GM18511 (cell line): ENCODE data around the gene DNAJB1.
A peak's percentile ranks its signal among the peaks of the same experiment; 100 is the strongest.
"Not testable (repeated sequence)": the region's sequence is repeated elsewhere in the genome, so short reads cannot be mapped to it uniquely, and the experiment has no call there.

Experiments
- ATAC-seq: cut with Tn5 transposase; IDR thresholded peaks from one replicate; pipeline ENCODE4 v1.9.1; 2021; ENCODE audit warnings: mild to moderate bottlenecking, moderate library complexity; ENCODE audit not compliant: unreplicated experiment

The DNAJB1 gene

GRCh38 chr19:14517840-14518505 is at the start of gene DNAJB1:
Gene DNAJB1, minus strand, starts transcription at chr19:14518397. Its CDS starts 48 bp downstream, at chr19:14518349.
- ATAC-seq, result peak; percentile 69

DNA sequence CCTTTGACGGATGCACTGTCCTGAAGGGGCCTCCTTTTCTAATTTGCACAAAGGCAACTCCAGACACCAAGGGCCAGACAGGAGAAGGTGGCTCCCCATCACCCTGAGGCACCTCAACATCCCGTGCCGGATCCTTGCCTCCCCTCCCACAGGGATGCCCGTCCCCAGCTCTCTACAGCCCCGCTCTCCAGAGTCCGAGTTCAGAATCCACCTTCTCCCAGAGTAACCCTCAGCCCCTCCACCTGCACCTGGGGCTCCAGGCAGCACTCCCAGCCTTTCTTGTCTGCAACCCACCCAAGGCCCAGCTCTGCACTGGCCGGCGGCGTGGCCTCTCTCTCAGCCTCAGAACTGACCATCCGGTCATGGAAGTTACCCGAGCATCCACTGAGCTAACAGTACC is 48.9 kb upstream of the DNAJB1 start:
- no peak for ATAC-seq

DNA sequence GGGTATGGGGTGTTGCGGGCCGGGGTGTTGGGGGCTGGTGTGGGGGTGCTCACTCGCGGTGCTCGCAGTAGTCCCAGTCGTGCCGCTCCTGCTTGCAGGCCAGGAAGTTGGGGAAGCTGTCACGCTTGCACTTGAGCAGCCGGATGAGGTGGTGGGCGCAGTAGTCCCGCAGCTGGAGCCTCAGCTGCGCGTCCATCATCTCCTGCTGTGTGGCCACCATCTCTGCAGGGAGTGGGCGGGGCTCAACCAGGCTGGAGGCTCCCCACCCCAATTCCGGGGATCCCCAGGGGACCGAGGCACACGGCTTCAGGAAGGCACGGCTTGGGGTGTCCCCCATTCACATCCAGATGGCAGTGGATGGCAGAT is 48.5 kb upstream of the DNAJB1 start:
- ATAC-seq, result no peak

DNA sequence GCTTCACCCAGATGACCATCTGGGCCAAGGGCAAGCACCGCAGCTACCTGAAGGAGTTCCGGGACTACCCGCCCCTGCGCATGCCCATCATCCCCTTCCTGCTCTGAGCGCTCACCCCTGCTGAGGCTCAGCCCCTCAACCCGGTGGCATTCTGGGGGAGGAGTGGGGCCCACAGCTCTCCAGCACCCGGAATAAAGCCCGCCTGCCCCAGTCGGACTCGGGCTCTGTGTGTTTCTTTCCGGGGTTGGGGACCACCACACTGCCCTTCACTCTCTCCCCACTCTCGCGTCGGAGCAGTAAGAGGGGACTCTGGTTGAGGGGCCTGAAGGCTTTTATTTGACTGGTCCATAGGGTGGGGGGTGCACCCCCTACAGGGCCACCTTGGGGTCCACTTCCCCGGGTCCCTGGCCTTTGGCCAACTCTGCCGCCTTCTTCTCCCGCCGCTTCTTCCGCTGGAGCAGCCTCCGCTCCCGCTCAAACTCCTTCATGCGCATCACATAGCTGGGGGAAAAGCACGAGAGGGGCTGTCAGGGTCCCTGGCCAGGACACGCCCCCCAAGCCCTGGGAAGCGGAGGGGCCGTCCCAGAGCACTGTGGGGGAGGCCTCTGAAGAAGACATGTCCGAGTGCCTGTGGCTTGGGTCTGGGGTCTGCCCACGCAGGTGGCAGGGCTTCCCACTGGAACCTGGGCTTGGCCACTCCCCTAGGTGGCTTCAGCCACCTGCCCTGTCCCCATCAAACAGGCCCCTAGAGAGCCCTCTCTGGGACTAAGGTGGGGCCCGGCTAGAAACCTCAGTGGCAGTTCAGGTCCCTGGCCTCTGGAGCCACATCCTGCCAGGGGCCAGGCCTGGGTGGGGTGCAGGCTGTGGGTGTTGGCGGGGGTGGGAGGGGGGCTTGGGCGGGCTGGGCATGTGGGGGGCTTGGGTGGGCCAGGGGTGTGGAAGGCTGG is 47.8 kb upstream of the DNAJB1 start:
- ATAC-seq, result no peak

DNA sequence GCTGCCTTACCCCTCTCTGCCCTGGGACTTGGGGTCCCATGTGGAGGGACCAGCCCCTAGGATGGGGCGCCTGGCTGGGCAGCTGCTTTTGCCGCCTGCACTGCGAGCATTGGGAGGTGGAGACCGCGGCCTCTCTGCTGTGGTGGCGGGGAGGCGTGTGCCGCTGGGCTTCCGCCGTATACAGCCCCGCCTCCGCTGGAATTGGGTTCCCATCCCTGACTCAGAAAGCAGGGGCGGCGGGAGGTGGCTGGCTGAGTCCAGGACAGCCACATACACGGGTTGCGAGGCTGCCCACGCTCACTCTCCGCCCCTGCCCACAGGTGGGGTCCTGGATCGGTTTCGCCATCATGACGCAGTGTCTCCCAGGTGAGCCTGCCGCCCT is 47.1 kb upstream of the DNAJB1 start:
- ATAC-seq, result no peak

- ATAC-seq, result not testable (repeated sequence)
Measured at GRCh38 chr19:14564652-14565297, 46.6 kb upstream of the DNAJB1 start.

DNA sequence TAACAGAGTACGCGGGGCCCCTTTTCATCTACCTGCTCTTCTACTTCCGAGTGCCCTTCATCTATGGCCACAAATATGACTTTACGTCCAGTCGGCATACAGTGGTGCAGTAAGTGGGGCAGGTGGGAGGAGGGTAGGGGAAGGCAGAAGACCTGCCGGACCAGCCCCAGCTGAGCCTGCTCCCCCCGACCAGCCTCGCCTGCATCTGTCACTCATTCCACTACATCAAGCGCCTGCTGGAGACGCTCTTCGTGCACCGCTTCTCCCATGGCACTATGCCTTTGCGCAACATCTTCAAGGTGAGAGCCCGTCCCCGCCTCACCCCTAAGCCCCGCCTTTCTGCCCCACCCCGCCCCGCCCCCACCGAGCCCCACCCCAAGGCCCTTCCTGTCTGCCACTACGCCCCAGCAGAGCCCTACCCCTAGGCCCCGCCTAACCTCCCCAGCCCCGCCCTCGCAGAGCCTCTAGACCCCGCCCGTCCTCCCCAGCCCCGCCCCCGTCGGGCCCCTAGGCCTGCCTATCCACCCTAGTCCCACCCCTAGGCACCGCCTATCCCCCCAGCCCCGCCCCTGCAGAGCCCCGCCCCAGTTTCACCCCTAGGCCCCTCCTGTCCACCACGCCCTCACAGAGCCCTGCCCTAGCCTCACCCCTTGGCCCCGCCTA is 45.9 kb upstream of the DNAJB1 start:
- no peak for ATAC-seq

DNA sequence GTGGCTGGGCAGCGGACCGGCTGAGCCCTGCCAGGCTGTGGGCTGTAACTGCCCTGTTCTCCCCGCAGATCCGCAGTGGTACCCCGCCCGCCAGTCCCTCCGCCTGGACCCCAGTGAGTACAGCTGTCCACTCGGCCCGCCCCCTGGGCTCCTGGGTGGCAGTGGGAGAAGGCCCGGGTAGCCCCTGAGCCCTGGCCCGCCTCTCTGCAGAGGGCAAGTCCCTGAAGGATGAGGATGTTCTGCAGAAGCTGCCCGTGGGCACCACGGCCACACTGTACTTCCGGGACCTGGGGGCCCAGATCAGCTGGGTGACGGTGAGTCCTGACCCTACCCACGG is 45.4 kb upstream of the DNAJB1 start:
- ATAC-seq, result no peak

- ATAC-seq, result no peak
Measured at GRCh38 chr19:14562660-14563589, 44.7 kb upstream of the DNAJB1 start.

DNA sequence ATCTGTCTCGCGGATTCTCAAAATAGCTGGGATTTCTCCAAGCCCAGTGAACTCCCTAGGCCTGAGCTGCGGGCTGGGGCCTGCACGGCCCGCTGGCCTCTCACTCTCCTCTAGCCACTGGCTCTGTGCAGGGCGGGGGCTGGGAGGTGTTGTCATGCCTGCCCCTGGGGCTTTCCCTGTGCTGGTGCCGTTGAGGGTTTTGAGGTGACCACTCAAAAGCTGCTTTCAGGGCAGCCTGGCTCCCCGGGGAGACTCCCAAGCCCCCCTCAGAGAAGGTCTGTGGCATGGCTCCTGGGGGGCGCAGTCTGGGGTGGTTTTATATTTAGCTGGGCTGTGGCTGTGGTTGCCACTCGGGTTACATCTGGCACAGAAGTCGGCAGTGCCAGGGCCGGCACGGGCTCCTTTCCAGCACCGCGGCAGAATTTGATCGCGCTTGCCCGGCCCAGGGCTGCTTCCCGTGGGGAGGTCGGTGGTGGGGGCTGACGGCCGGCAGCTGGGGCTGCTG is 43.7 kb upstream of the DNAJB1 start:
- ATAC-seq, result no peak

DNA sequence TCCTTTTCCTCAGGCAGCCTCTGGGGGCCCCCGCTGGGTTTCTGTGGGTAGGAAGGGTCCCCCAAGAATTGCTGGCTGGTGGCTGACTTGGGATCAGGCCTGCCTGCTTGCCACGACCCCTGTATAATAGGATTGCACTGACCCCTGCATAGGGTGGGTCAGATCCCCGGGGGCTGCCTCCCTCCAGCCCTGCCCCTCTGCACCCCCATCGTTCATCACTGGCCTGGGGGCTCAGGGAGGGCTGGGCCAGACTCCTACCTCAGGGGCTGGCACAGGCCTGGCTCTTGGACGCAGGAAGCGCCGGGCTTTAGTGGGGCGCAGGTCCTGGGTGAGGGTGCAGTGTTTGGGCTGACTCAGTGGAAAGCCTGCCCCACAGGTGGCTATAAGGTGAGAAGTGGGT is 43.1 kb upstream of the DNAJB1 start:
- no peak for ATAC-seq

DNA sequence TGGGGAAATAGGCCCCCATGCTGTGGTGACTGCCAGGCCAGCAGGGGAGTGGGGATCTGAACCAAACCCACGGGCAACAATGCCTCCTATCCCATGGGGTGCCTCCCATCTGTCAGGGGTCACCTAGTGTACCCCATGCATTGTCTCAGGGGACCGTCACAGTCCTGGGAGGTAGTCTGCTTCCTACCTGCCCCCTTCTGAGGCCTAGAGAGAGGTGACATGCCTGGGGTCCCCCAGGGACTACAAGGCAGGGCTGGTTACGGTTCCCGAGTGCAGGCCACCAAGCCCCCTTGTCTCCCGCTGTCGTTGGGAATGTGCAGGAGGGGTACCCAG is 42.5 kb upstream of the DNAJB1 start:
- no peak for ATAC-seq

DNA sequence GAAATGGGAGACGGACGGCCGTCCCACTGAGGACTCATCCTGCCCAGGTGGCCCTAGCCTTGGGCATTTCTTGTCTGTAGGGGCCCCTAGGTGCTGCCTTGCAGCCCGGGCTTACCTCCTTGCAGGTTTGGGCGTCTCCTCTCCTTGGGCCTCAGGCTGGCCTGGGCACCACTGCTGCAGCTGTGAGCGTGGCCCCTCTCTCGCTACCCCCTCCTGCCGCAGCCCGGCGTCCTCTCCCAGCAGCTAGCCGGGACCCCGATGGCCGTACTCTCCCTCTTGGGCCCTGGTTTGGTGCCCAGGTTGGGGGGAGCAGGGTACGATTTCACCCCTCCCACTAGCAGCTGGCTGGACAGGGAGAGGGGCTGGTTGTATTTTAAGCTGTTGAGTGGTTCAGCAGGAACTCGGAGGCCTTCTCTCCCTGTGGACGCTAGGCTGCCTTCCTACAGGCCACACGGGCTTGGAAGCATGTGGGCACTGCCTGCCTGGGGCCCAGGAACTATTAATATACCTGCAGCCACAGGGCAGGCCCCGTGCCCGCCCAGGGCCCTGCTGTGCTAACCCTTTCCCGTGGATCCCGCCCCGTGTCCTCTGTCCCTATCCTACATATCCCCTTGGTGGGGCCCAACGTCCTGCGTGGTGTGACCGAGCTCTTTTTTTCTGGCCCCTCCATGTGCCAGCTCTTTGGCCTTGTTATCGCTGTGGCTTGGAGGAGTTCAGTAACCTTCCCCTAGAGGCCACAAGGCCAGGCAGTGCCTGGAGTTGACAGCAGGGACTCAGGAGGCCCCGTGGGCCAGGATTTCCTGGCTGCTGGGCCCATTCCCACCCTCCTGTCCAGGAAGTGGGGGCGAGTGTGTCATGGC is 41.9 kb upstream of the DNAJB1 start:
- no peak for ATAC-seq

DNA sequence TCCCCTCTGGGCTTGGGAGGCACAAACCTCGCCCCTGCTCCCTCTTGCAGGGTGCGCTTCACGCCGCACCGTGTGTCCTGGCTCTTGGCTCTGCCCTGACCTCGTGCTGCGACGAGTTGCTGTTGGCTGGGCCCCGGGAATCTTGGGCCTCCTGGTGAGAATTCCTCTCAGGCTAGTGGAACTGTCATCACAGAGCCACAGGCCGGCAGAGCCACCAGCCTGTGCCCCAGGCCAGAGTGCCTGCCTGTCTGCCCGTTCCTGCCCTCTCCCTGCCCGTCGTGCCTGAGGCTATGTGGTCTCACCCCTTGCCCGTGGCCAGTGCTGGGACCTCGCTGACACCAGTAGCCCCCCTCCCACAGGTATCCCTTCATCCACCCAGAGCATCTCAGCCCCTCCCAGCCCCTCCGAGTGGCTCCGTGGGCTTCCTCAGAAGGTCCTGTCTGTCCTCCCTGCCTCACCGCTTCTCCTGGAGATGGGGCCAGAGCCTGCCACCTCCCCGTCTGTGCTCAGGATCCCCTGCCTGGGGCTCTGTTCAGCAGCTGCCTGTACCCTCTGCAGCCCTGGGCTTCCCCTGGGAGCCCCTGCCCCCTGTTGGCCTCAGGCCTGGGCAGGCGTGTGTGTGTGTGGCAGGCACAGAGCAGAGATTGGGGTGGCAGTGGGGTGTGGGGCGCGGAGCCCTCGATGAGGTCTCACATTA is 40.3 kb upstream of the DNAJB1 start:
- ATAC-seq, result no peak

- peak; percentile 73 for ATAC-seq
Measured at GRCh38 chr19:14556662-14557188, 38.5 kb upstream of the DNAJB1 start.

DNA sequence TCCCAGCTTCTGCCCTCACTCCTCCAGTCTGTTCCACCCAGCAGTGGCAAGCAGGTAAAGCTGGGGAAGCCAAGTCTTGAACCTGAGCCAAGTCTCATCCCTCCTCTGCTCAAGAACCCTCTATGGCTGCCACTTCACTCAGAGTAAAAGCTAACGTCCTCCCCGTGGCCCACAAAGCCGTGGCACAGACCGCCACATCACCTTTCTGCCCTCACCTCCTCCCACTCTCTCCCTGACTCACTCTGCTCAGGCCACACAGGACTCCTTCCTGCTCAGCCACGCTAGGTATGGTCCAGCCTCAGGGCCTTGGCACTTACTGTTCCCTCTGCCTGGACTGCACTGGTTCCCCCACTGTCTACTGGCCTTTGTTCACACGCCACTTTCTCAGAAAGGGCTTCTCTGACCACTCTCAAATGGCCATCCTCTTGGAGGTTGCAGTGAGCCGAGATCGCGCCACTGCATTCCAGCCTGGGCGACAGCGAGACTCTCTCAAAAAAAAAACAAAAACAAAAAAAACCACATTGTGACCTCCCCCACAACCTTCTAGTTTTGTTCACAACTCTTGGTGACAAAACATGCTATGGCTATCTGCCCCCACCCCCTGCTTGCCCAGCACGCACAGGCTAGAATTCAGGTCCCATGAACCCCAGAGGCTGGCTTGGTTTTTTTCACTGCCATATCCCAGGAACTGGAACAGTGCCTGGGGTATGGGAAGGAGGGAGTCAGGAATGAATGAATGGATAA is 37.9 kb upstream of the DNAJB1 start:
- ATAC-seq, result peak; percentile 11

DNA sequence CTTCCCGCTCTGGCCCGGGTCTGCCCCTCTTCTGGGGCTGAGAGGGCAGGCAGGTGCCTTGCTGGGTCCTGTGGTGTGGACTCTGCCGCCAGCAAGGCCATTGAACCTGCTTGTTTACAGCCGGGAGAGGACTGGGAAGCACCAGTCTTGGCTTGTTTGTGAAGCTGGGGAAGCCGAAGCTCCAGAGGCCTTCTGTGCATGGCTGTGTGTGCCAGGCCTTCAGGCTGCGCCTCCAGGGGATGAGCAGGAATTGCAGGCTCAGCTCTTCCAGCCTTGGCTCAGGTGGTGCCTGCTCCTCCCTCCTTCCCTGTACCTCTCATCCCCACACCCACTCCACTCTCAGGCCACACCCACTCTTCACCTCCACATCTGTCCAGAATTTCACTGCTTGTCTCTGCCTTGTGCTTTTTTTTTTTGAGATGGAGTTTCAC is 36.2 kb upstream of the DNAJB1 start:
- ATAC-seq, result no peak

DNA sequence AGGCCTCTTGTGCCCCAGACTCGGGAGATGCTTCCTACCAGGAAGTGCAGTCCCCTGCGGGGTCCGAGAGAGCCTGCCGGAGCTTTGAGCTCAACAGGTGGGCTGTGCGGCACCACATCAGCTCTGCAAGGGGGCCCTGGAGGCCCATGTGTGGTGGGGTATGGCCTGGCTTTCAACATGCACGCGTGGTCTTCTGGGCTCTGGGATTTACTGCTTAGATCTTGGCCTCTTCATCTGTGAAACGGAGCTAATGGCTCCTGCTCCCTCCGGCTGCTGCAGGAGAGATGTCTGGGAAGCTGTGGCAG is 35.7 kb upstream of the DNAJB1 start:
- no peak for ATAC-seq
